ENCODE results near the gene SCNM1. TPM values are rescaled to one million over a fixed set of nuclear protein-coding genes. Genes with fewer than 3 reads are reported as not detected.

Gene SCNM1
- total RNA-seq, 1 experiment from 2014 or later: 34.1 TPM

- ChIA-PET RAD21 (ENCODE audit: low non-redundant PET in 1 of 2, low total read pairs in 2 of 2, uncharacterized antibody in 2 of 2, unreplicated experiment in 2 of 2) (interaction anchor here in 1 of 2 experiments (0.7 kb wide), 1 partner anchor 418 kb away, joined by 4 read pairs; the partner anchor contains the start of gene SNX27), CTCF (no interaction called here), POLR2A (interaction anchor here (0.6 kb wide), 1 partner anchor 1063 kb away, joined by 6 read pairs; no protein-coding TSS in a partner anchor)
- Histone ChIP-seq H3K4me3 (replicated peaks in 1 of 2; ENCODE audit: low read depth in 1 of 2, low read length in 2 of 2) (peak overlapping the region in 1 of 2 experiments; percentile 68; a peak in 2 of 4 replicates), H3K79me2 (ENCODE audit: insufficient read depth, low read length) (peaks cover 35% of the 10 kb centered on the region), H2AFZ (ENCODE audit: low read depth, low read length, poor library complexity, severe bottlenecking) (no peak overlapping the region), H3K27ac (ENCODE audit: low read depth, low read length) (no peak overlapping the region), H4K20me1 (ENCODE audit: insufficient read depth) (no peaks in the 10 kb centered on the region), H3K9me3 (ENCODE audit: control insufficient read depth in 1 of 2, insufficient read depth in 1 of 2, low read depth in 1 of 2, low read length in 2 of 2) (no peaks in the 10 kb centered on the region), H3K9ac (ENCODE audit: low read length) (peak overlapping the region; percentile 80; the same call in 1 of the 2 replicates), H3K9me2 (ENCODE audit: insufficient read depth) (no peaks in the 10 kb centered on the region), H3K4me2 (ENCODE audit: low read length) (peak overlapping the region; percentile 92), H3K4me1 (ENCODE audit: control insufficient read depth in 1 of 2, insufficient read depth in 2 of 2, low read length in 2 of 2) (peaks cover 29 to 50% of the 10 kb centered on the region in 2 experiments), H3K27me3 (ENCODE audit: insufficient read depth, low read length) (no peaks in the 10 kb centered on the region), H3K36me3 (ENCODE audit: control insufficient read depth in 1 of 2, insufficient read depth in 2 of 2, low read length in 2 of 2) (no peaks in the 10 kb centered on the region)
- BruUV-seq (replicated peaks): no TSS peak
- TF ChIP-seq ZFX (IDR thresholded peaks at IDR 0.05): no peak
- no peak for TF ChIP-seq EZH2 (IDR thresholded peaks at IDR 0.05)
- no peak for TF ChIP-seq EZH2phosphoT487 (IDR thresholded peaks at IDR 0.05; ENCODE audit: borderline replicate concordance)
- TF ChIP-seq FOSL1 (IDR thresholded peaks at IDR 0.05; ENCODE audit: low read depth): no peak
- TF ChIP-seq SP1 (IDR thresholded peaks at IDR 0.05; ENCODE audit: low read depth): no peak
- no peak for TF ChIP-seq ELF1 (IDR thresholded peaks at IDR 0.05; ENCODE audit: borderline replicate concordance, low read depth)
- TF ChIP-seq ZNF274 (IDR thresholded peaks at IDR 0.05; ENCODE audit: low read depth, low read length): no peak
- no peak for TF ChIP-seq RAD21 (IDR thresholded peaks at IDR 0.05; ENCODE audit: low read depth)
- TF ChIP-seq CBX3 (IDR thresholded peaks at IDR 0.05; ENCODE audit: low read depth): no peak
- TF ChIP-seq EGR1 (IDR thresholded peaks at IDR 0.05; ENCODE audit: low read depth): no peak
- no peak for TF ChIP-seq REST (IDR thresholded peaks at IDR 0.05; ENCODE audit: low read depth)
- no peak for TF ChIP-seq YY1 (IDR thresholded peaks at IDR 0.05; ENCODE audit: extremely low read depth, insufficient replicate concordance, low read depth, low read length)
- no peak for TF ChIP-seq SRF (IDR thresholded peaks at IDR 0.05; ENCODE audit: low read depth)
- TF ChIP-seq MAX (IDR thresholded peaks at IDR 0.05): no peak
- DNase-seq (ENCODE audit: low read depth, low spot score) (no peak), ATAC-seq (no peak)
- intact Hi-C loops (cut with micrococcal nuclease): no loop called here
Measured at GRCh38 chr1:151193304-151193703, 27.4 kb downstream of the SCNM1 start.
